Stimulated activated CD8-positive, alpha-beta memory T cell treated with anti-CD3 and anti-CD28 coated beads, Interleukin-12 subunit alpha, Interleukin-12 subunit beta, amount 100 ng/mL, for 4 hours (primary cell): ENCODE data around the gene LRRFIP2.
"Not testable (repeated sequence)": the region's sequence is repeated elsewhere in the genome, so short reads cannot be mapped to it uniquely, and the experiment has no call there.

Experiments used
- DNase-seq: peaks from one replicate; pipeline ENCODE4 v3.0.0-alpha.2; 2020; ENCODE audit warnings: low read depth

The LRRFIP2 gene

DNA sequence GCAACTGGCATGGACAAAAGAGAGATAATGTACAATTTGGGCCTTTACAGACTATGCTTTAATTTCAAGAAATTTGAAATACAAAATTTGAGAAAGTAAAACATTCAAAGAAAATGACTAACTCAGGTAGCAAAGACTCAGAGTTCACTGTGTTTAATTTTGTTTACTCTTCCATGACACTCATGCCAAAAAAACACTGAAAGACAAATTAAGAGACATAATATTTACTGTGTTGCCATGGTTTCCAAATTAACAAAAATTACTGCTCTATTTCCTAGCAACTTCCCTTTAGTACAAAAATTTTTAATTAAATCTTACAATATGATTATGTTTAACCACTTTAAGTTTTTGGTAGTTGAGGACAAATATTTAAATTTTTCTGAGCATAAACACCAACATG, 29.6 kb downstream of the LRRFIP2 start:
- DNase-seq, result no peak

DNA sequence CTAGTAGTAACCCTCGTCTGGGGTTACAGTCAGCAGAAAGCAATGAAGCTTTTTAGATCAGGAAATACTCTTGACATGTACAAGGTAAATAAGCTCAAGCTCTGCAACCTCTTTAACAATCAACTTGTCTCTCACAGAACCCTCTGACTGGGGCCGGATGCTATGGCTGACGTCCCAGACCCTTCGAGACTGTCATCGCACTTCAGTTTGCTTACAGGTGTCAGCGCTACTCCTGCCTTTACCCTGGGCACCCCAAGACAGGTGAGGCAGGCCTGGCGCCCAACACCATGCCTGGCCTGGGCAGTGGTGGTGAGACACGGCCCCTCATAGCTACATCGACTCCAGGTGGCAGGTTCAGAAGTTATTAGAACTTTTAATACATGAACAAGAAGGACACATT, 30.6 kb downstream of the LRRFIP2 start:
- DNase-seq, result no peak

DNA sequence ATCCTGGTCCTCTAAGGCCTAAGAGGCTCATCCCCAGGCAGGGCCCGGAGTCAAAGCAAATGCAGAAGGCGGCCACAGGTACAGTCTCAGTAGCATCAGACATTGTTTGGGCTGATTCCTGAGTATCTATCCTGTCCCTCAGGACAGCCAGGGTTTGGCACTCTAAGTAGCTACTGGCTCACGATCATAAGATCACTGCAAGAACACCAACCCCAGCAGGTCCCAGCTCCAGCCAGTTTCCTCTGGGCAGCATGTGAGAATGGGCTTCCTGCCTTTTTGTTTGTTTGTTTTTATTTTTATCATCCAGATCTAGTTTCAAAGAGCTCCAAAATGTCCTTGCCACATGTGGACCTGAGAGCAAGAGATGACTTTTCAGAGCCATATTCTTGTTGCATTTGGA, 32.7 kb downstream of the LRRFIP2 start:
- no peak for DNase-seq

DNA sequence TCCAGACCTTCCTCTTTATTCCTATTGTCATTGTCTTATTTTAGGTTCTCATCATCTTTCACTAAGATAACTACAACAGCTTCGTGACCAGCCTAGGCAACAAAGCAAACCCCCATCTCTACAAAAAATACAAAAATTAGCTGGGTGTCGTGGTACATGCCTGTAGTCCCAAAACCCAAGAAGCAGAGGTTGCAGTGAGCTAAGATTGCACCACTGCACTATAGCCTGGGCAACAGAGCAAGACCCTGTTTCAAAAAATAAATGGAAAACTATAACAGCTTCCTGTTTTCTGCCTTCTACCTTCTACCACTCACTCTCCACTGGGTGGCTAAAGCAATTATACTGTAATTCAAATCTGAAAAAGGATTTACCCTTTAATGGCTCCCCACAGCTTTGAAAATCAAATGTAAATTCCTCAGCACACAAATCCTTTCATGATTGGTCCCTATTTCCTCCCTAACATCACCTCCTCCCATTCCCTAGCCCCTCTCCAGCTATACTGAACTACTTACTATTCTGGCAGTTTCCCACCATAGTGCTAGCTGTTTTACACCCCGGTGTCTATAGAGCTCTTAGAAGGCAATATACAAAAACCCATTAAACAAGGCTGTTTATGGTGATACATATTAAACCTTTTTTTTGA, 33.4 kb downstream of the LRRFIP2 start:
- no peak for DNase-seq

DNA sequence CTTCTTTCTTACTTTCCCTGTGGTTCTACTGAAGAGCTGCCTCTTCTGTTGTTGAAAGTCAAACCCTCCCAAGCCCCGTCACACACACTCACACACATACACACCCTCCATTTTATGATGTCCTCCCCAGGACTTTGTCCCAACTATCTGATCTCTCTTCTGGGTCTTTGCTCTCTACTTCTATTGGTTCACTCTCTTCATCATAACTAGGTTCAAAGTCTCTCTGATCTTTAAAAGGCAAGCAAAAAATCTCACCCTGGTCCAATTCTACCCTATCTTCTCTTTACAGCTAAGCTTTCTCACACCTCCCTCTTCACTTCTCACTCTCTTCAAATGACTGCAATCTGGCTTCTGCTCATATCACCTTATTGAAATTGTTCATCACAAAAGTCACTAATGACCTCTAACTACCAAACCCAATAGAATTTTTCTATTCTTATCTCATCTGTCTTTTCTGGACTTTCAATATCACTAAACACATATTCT, 34.8 kb downstream of the LRRFIP2 start:
- DNase-seq, result no peak

DNA sequence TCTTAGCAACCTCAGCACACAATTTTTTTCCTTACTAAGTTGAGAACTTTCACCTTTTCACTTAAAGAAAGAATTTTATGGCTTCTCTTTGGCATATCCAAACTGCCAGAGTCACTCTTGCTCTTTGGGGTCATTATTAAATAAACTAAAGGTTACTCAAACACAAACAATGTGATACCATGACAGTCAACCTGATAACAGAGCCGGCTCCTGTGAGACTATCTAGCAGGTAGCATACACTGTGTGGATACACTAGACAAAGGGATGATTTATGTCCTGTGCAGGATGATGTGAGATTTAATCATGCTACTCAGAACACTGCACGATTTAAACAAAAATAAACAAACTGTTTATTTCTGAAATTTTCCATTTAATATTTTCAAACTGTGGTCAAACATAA, 35.6 kb downstream of the LRRFIP2 start:
- no peak for DNase-seq

DNA sequence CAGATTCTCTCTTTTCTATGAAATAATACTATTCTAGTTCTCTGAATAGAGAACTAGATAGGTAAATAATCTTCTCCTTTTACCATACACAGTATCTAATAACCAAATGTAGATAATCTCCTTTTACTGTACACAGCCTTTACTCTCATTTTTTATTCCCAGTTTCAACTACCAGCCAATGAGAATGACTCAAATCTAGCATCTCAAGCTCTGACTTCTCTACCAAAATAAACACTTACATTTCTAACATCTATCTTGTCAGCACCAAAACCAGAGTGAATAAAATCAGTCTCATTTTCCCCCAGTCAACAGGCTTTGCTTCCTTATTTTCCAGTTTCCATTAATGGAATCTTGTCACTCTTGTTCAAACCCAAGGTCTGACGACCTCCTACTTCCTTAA, 36.9 kb downstream of the LRRFIP2 start:
- no peak for DNase-seq

DNA sequence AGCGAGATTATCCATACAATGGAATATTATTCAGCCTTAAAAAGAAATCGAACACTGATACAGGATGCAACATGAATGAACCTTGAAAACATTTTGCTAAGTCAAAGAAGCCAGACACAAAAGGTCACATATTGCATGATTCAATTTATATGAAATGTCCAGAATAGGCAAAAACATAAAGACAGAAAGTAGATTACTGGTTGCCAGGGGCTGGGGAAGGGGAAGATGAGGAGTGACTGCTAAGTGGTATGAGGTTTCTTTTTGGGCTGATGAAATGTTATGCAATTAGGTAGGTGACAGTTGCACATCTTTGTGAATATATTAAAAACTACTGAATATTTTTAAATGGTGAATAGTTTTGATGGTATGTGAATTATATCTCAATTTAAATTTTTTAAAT, 38.3 kb downstream of the LRRFIP2 start:
- DNase-seq, result no peak

DNA sequence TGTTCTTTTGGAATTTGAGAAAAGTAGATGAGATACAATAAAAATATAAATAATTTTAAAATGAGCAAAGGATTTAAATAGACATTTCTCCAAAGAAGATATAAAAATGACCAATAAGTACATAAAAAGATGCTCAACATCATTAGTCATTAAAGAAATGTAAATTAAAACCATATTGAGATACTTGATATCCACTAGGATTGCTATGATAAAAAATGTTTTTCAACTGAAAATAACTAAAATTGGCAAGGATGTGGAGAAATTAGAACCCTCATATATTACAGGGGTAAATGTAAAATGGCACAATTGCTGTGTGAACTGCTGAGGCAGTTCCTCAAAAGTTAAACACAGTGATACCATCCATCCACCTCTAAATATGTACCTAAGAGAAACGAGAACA, 38.8 kb downstream of the LRRFIP2 start:
- no peak for DNase-seq

DNA sequence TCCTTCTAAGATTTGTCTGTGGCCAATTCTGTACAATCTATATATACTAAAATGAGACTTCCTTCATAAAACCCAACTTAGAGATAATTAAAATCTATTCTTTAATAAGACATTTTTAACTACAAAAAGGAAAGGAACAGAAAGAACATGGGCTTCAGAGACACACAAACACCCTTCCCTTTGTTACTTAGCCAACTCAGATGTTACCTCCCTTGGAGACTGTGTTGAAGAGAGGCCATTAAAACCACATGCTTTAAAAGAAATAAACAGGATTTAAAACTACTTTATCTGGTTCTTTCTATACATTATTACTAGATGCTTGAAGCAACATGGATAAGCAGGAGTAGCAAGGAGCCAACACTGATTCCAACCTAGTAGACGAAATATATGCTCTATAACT, 42.0 kb downstream of the LRRFIP2 start:
- DNase-seq, result no peak

DNA sequence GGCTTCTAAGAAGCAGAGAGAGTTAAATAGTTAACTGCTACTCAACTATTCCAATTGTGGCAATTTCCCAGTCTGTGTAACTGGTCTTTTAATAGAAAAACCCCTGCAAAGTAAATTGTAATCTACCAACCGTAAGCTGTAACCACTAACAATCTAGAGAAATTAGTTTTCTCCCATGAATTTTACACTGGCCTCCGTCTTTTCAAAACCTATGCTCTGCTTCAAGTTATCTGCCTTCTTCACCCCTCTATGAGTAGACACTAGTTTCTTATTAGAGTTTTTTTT, 42.6 kb downstream of the LRRFIP2 start:
- DNase-seq, result no peak

DNA sequence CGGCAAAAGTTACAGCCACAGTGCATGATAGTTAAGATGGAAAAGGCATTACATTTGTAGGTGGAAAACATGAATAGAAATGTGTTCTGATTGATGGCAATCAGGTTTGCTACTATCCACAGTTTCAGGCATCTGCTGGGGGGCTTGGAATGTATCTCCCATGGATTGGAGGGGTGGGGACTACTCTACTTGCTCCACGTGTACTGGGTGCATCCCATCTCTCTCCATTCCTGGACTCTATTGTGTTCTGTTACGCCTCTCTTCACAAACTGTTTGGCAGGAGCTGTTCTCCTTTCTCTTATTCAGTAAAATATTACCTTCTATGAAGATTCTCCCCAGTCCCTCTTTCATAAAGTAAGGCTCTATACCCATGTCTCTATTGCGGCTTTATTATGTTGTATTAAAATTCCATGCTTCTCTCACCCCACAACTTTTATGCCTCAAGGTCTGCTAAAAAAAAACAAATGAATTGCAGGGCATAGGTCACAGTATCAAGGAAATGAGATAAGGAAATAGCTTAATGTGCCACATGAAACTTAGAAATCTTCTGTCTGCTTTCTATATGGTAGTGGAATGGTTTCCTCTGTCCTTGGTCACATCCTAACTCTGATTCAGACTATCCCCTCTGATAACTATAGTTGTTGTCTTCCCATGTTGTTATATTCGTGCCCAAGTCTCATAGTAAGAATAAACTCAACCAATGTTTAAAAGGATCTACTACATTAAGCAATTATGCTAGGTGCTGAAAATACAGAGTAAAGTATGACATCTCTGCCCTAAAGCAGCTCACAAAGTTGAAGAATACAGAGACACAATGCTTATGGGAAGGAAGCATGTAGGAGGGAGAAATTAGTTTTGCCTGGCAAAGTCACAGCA, 43.2 kb downstream of the LRRFIP2 start:
- no peak for DNase-seq

DNA sequence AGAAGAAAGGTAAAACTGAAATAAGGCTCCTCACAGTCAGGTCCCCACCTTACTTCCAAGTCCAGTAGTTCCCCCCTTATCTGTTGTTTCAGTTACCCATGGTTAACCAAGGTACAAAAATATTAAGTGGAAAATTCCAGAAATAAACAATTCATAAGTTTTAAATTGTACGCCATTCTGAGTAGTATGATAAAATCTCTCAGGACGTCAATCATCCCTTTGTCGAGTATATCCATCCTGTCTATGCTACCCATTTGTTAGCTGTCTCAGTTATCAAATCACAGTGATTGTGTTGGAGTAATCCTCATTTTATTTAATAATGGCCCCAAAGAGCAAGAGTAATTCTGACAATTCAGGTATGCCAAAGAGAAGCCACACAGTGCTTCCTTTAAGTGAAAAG, 43.9 kb downstream of the LRRFIP2 start:
- DNase-seq, result no peak

DNA sequence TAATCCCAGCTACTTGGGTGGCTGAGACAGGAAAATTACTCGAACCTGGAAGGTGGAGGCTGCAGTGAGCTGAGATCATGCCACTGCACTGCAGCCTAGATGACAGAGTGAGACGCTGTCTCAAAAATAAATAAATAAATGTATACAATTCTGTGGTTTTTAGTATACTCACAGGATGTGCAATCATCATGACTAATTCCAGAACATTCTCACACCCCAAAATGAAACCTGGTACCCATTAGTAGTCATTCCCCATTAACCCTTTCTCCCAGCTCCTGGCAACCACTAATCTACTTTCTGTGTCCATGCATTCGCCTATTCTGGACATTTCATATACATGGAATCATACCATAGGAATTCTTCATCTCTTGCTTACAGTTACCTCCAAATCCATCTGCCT, 44.5 kb downstream of the LRRFIP2 start:
- no peak for DNase-seq

DNA sequence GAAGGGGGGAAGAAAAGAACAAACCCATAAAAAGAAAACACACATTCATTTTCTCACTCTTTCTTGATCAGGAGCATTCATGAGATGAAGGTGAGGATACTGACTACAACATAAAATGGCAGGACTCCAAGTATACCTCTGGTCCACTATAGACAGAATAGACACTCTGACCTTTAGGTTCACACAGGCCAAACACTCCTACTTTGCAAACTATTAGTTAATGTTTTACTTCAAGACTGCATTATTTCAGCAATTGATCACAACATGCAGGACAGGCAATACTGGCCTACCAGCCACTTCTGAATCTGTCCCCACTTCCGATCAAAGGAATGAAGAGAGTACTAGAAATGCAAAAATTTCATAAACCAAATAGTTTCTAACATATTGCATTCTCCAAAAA, 47.0 kb downstream of the LRRFIP2 start:
- DNase-seq, result no peak

DNA sequence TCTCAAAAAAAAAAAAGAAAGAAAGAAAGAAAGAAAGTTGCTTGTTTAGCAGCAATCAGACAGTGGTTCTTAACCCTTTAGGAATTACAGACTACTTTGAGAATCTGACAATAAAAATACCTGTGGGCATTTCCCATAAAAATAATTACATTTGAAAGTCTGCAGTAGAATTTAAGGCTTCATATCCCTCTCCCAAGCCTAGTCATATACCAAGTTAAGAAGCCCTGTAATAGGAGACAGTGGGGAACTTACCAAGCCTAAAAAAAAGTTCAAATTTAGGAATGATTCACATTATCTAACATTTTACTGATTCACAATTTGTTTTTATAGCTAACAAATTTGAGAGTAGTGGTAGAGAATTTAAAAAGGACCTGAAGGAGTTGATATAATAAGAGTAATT, 47.5 kb downstream of the LRRFIP2 start:
- no peak for DNase-seq

DNA sequence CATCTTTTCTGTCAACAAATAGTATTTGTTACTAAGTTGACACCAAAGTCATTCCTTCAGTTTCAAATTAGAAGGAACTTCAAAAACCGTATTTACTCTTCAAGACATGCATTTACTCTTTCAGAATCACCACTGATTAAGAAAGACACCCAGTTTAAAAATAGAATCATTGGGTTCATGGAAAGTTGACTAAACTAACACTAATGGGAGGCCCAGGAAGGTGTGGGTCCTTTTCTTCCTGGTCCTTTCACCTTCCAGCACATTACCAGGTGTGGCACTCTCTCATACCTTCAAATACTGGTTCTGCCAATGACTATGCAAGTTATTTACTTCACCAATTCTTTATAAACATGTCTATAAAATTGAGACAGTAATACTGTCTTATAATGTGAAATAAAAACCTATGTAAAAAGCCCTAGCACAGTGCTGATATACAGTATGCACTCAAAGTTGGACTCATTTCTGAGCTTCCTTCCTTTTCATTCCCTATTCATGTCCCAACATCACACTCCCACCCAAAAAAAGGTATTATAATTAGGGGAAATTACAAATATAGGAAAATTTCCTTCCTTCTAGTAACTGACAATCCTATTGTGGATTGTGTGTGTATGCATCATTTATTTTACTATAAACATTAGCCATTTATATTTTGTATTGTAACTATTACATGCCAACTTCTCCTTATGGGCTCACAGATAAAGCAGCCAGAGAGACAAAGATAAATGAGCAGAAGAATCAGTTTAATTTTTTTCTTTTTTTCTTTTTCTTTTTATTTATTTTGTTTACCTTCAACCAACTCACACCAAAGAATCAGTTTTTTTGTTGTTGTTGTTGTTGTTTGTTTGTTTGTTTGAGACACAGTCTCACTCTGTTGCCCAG, 48.9 kb downstream of the LRRFIP2 start:
- no peak for DNase-seq

DNA sequence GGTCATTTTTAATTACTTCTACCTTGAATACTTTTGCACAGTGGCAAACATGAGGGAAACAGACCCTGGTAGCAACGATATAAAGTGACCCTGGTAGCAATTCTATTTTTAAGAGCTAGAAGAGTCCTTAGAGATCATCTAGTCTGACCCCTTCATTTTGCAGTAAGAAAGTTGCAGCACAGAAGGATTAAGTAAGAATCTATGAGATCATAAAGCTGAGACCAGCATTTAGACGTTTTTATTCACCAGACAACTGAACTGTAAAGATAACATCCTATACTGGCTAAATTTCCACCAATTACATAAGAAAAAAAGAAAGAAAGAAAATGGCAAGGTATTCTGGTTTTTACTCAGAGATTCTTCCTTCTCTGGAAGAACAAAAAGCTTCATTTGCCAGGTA, 49.9 kb downstream of the LRRFIP2 start:
- no peak for DNase-seq

DNA sequence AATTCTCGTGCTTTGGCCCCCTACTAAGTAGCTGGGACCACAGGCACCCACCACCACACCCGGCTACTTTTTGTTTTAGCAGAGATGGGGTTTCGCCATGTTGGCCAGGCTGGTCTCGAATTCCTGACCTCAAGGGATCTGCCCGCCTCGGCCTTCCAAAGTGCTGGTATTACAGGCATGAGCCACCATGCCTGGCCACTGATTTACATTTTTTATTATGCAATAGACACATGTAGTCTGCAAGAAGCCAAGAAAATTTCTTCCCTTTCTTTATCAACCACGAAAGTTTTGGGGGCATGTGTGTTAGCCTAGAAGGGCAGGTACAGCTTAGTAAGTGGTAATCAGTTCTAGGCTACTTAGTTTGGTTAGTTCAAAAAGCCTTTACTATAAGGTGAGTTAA, 51.1 kb downstream of the LRRFIP2 start:
- no peak for DNase-seq

DNA sequence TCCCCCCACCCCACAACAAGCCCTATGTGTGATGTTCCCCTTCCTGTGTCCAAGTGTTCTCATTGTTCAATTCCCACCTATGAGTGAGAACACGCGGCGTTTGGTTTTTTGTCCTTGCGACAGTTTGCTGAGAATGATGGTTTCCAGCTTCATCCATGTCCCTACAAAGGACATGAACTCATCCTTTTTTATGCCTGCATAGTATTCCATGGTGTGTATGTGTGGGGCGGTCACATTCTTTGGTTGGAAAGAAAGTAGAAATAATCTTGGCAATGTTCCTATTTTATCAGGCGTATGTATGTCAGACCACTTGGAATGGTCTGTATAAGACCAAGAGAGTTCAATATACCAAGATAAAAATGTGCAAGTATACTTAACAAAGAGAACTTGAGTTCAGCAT, 52.3 kb downstream of the LRRFIP2 start:
- DNase-seq, result not testable (repeated sequence)

DNA sequence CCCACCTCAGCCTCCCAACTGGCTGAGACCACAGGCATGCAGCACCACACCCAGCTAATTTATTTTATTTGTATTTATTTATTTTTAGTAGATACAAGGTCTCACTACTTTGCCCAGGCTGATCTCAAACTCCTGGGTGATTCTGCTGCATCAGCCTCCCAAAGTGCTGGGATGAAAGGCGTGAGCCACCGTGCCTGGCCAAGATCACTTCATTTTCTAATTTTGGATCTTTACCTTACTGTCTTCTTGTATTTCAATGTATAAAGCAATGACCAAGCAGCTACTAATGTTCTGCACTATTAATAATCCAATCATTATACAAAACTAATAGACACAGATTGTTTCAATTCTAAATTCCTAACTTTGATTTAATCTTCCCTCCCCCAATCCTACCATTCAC, 56.2 kb downstream of the LRRFIP2 start:
- DNase-seq, result no peak

DNA sequence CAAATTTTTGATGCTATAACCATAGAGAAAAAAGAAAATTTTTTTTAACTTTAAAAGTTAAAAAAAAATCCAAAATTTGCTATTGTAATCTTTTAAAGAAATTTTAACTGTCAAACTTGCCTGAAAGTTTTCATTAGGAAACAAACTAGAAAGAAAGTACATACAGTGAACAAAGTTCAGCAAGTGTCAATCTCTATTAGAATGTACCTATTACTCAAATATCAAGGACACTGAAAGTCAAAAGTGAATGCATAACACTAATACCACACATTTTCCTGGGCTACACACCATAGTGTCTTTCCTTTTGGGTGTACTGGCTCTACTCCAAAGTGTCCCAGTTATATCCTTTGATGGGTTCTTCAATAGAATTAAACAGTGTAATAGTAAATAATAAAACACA, 56.8 kb downstream of the LRRFIP2 start:
- no peak for DNase-seq

DNA sequence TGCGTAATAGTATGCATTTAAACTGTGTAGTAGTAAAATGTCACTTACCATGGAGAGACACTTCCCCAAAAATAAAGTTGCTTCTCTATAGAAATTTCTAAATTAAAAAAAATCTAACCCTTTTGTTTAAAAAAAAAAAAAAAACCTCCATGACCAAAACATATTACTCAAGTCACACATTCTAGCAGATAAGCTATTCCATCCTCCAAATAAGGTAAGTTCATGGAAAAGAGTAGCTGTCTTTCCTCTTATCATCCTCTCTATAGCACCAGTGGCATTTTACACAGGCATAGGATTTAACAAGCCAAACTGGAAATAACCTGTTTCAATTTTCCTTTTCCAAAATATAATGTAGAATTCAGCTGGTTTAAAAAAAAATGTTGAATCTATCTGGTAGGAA, 57.4 kb downstream of the LRRFIP2 start:
- DNase-seq, result no peak
